SK-N-SH (cell line): Measurements from ENCODE around the gene SF3A2. TPM values are rescaled to one million over a fixed set of nuclear protein-coding genes. Genes with fewer than 3 reads are reported as not detected.
"Not testable (repeated sequence)": the region's sequence is repeated elsewhere in the genome, so short reads cannot be mapped to it uniquely, and the experiment has no call there.

Source experiments
- CTCF ChIA-PET: fragments of 300-600, 350-600 bp; formaldehyde crosslinking; extraction: SDS; loops from one replicate; lab custom pipeline; 2021; lab: Yijun Ruan, JAX
- POLR2A ChIA-PET: fragments of 350-600 bp; sonication (Branson Sonifier 250); formaldehyde crosslinking; extraction: SDS; loops from one replicate; lab custom pipeline; 2020; ENCODE audit warnings: antibody characterized with exemption, inconsistent platforms; lab: Yijun Ruan, JAX
- DNase-seq: peaks from one replicate; pipeline ENCODE4 v3.0.0; 2012
- H2AFZ ChIP-seq: fragments of 200-600 bp; sonication (generic); 2 replicates; pipeline ENCODE4 v1.8.1; 2016; ENCODE audit warnings: antibody characterized with exemption, mild to moderate bottlenecking, low read depth
- H3F3A ChIP-seq: fragments of 200-600 bp; sonication (generic); replicated peaks from 2 replicates; pipeline ENCODE3; 2016; ENCODE audit warnings: antibody characterized with exemption, mild to moderate bottlenecking; ENCODE audit not compliant: insufficient read depth
- H3K27ac ChIP-seq, 2 experiments: fragments of 200-500 bp in 1 of 2; fragments of 200-600 bp in 1 of 2; sonication (Bioruptor generic) in 1 of 2; sonication (generic), shearing (Covaris generic) in 1 of 2; 2 replicates each; pipeline versions ENCODE4 v1.5.1 to v1.6.1; 2014 to 2016; ENCODE audit warnings: low read depth in 2 of 2, inconsistent platforms in 1 of 2, low read length in 1 of 2, mild to moderate bottlenecking in 1 of 2, mixed read lengths in 1 of 2
- H3K27me3 ChIP-seq: fragments of 200-600 bp; sonication (generic), shearing (Covaris generic); 2 replicates; pipeline ENCODE4 v1.6.1; 2016; ENCODE audit warnings: mixed run types; ENCODE audit not compliant: insufficient read depth
- H3K36me3 ChIP-seq, 2 experiments: fragments of 200-500 bp in 1 of 2; fragments of 200-600 bp in 1 of 2; sonication (Bioruptor generic) in 1 of 2; sonication (generic) in 1 of 2; replicated peaks in 1 of 2; 2 replicates each; pipeline versions ENCODE3 to v1.5.1; 2014 to 2016; ENCODE audit warnings: low read length in 1 of 2, mild to moderate bottlenecking in 1 of 2; ENCODE audit not compliant: insufficient read depth in 2 of 2, control insufficient read depth in 1 of 2
- H3K4me1 ChIP-seq, 2 experiments: fragments of 200-500 bp in 1 of 2; fragments of 200-600 bp in 1 of 2; sonication (Bioruptor generic) in 1 of 2; sonication (generic), shearing (Covaris generic) in 1 of 2; 2 replicates each; pipeline versions ENCODE4 v1.5.1 to v1.6.1; 2014 to 2016; ENCODE audit warnings: low read depth in 1 of 2, low read length in 1 of 2, mixed run types in 1 of 2; ENCODE audit not compliant: insufficient read depth in 2 of 2, control insufficient read depth in 1 of 2
- H3K4me2 ChIP-seq: fragments of 200-600 bp; sonication (generic), shearing (Covaris generic); 2 replicates; pipeline ENCODE4 v1.6.1; 2017; ENCODE audit warnings: mixed run types
- H3K4me3 ChIP-seq, 2 experiments: fragments of 200-500 bp in 1 of 2; fragments of 200-600 bp in 1 of 2; sonication (Bioruptor generic) in 1 of 2; sonication (generic), shearing (Covaris generic) in 1 of 2; 2 replicates each; pipeline versions ENCODE4 v1.5.1 to v1.8.1; 2014 to 2016; ENCODE audit warnings: low read depth in 2 of 2, inconsistent platforms in 1 of 2, low read length in 1 of 2, mild to moderate bottlenecking in 1 of 2, mixed read lengths in 1 of 2, moderate library complexity in 1 of 2
- H3K79me2 ChIP-seq: fragments of 200-600 bp; sonication (generic); 2 replicates; pipeline ENCODE4 v1.8.1; 2017; ENCODE audit warnings: mild to moderate bottlenecking; ENCODE audit not compliant: insufficient read depth
- H3K9ac ChIP-seq: fragments of 200-600 bp; sonication (generic); 2 replicates; pipeline ENCODE4 v1.6.1; 2017; ENCODE audit warnings: mixed run types
- H3K9me2 ChIP-seq: fragments of 200-600 bp; sonication (generic); 2 replicates; pipeline ENCODE4 v1.6.1; 2017; ENCODE audit warnings: mixed run types
- H3K9me3 ChIP-seq: fragments of 200-600 bp; sonication (generic); 2 replicates; pipeline ENCODE4 v1.6.1; 2017; ENCODE audit warnings: mixed run types, mild to moderate bottlenecking, moderate library complexity
- H4K20me1 ChIP-seq: fragments of 200-600 bp; sonication (generic); 2 replicates; pipeline ENCODE4 v1.6.1; 2017; ENCODE audit warnings: mild to moderate bottlenecking, mixed run types; ENCODE audit not compliant: insufficient read depth
- MEF2A ChIP-seq: IDR thresholded peaks from 2 replicates; pipeline ENCODE4 v1.4.0; 2012; ENCODE audit warnings: low read depth, borderline replicate concordance
- POLR2AphosphoS5 ChIP-seq: IDR thresholded peaks from 2 replicates; pipeline ENCODE4 v1.6.1; 2012; ENCODE audit warnings: low read depth, low read length
- RCOR1 ChIP-seq: fragments of 150-350 bp; IDR thresholded peaks from 2 replicates; pipeline ENCODE4 v1.6.1; 2017; ENCODE audit warnings: antibody characterized with exemption, low read length
- TAF1 ChIP-seq: IDR thresholded peaks from 2 replicates; pipeline ENCODE4 v1.6.1; 2012; ENCODE audit warnings: low read depth, mild to moderate bottlenecking, low read length, moderate library complexity, borderline replicate concordance
- WGBS: methylation state at CpG from one replicate; pipeline ENCODE4 v1.1.6; 2017; ENCODE audit warnings: low lambda C conversion rate; 5-methylcytosine and 5-hydroxymethylcytosine counted together
- polyA plus RNA-seq, 3 experiments: library from polyadenylated mRNA; depleted of rRNA; stranded (reverse); fragments of >200 nt; gene quantifications; 2 replicates each; pipeline ENCODE4 v1.2.3, GENCODE V29; 2012
- TF ChIP-seq, protein P1 (sequence below): IDR thresholded peaks from 2 replicates; pipeline ENCODE4 v1.4.0; 2012; ENCODE audit warnings: low read depth
- TF ChIP-seq, protein P2 (sequence below): fragments of 150-350 bp; IDR thresholded peaks from 2 replicates; pipeline ENCODE4 v1.6.1; 2017; ENCODE audit warnings: antibody characterized with exemption, low read length, low read depth, borderline replicate concordance

Gene SF3A2
- polyA plus RNA-seq, 1 of the 3 experiments (the other 2 are of a cell fraction) = 55.8 TPM

DNA sequence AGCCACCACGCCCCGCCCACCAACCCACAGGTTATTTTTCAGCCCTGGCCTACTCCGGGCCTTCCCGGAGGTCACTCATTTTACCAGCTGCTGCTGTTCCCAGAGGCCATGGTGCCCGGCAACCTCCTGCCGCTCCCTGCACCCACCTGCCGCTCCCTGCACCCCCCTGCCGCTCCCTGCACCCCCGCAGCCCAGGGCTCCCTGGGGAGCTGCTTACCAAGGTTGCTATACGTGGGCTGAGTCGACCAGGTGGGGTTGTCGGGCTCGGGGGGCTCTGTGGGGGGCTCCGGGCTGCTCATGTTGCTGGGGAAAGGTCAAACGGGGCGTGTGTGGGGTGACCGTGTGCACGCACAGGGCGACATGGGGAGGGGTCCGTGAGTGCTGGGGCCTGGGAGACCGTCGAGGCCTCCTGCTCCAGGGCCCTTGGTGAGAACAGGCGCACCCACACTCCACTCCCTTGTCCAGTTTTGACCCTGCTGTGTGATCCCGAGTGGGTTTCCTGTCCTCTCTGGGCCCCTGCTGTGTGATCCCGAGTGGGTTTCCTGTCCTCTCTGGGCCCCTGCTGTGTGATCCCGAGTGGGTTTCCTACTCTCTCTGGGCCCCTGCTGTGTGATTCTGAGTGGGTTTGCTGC is 44.1 kb downstream of the SF3A2 start:
- no peak overlapping the region for H3K27ac ChIP-seq
- no peak overlapping the region for H2AFZ ChIP-seq
- H3K9ac ChIP-seq = no peak overlapping the region
- POLR2A ChIA-PET = interaction anchor here (0.8 kb wide), 1 partner anchor 127 kb away, joined by 4 read pairs; no protein-coding TSS in a partner anchor
- CTCF ChIA-PET = interaction anchor here (11.9 kb wide), 1 partner anchor 32 kb away, joined by 284 read pairs; the partner anchor contains the start of gene LINGO3
- H3K4me1 ChIP-seq = peaks cover 0 to 8% of the 10 kb centered on the region in 2 experiments; a peak in 1 of 4 replicates
- no peaks in the 10 kb centered on the region for H3K27me3 ChIP-seq
- H3K79me2 ChIP-seq = peaks cover 4% of the 10 kb centered on the region; the same call in 1 of the 2 replicates
- no peaks in the 10 kb centered on the region for H3K36me3 ChIP-seq
- no peaks in the 10 kb centered on the region for H4K20me1 ChIP-seq
- DNase-seq = no peak
- no peaks in the 10 kb centered on the region for H3K9me2 ChIP-seq
- no peak overlapping the region for H3K4me3 ChIP-seq
- H3K9me3 ChIP-seq = no peaks in the 10 kb centered on the region
- H3F3A ChIP-seq = peaks cover 3% of the 10 kb centered on the region
- H3K4me2 ChIP-seq = no peak overlapping the region
- 89% methylated on average over 24 of the region's 26 CpGs for WGBS
- TF ChIP-seq TAF1 = no peak
- TF ChIP-seq MEF2A = no peak
- no peak for TF ChIP-seq POLR2AphosphoS5
- TF ChIP-seq, protein P1, sequence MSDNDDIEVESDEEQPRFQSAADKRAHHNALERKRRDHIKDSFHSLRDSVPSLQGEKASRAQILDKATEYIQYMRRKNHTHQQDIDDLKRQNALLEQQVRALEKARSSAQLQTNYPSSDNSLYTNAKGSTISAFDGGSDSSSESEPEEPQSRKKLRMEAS = no peak

- not testable (repeated sequence) for H3K9ac ChIP-seq, H3K27me3 ChIP-seq
- CTCF ChIA-PET = interaction anchor here (1.0 to 2.7 kb wide), 2 partner anchors 8 to 35 kb away, joined by 4 to 20 read pairs; no protein-coding TSS in a partner anchor
These were observed 44.8 kb downstream of the SF3A2 start for GRCh38 chr19:2281265-2282061.

GRCh38 chr19:2282062-2282861 is 45.6 kb downstream of the SF3A2 start, which contains the start of gene PEAK3:
TSS of gene PEAK3 (minus strand) at chr19:2282175. CDS start at chr19:2280931, 1,244 bp downstream.
- CTCF ChIA-PET = interaction anchor here (1.0 to 2.7 kb wide), 5 partner anchors 9 to 39 kb away, joined by 4 to 20 read pairs (median 5); partner anchors contain the start of gene LINGO3
- peaks cover 3% of the 10 kb centered on the region for H3F3A ChIP-seq
- H2AFZ ChIP-seq = no peak within 1 kb of the TSS; the same call in 1 of the 2 replicates
- H3K27me3 ChIP-seq = no peaks in the 10 kb centered on the region
- no peak for TF ChIP-seq RCOR1
- TF ChIP-seq, protein P2, sequence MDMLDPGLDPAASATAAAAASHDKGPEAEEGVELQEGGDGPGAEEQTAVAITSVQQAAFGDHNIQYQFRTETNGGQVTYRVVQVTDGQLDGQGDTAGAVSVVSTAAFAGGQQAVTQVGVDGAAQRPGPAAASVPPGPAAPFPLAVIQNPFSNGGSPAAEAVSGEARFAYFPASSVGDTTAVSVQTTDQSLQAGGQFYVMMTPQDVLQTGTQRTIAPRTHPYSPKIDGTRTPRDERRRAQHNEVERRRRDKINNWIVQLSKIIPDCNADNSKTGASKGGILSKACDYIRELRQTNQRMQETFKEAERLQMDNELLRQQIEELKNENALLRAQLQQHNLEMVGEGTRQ = no peak
- TF ChIP-seq, all 33 proteins: peak for 0
- no peaks in the 10 kb centered on the region for H3K36me3 ChIP-seq
- no peak within 1 kb of the TSS for H3K27ac ChIP-seq
- no peak within 1 kb of the TSS for H3K9ac ChIP-seq
- no peaks in the 10 kb centered on the region for H3K9me3 ChIP-seq
- no peaks in the 10 kb centered on the region for H3K9me2 ChIP-seq
- H4K20me1 ChIP-seq = no peaks in the 10 kb centered on the region
- 22% methylated on average over 9 of the region's 41 CpGs for WGBS
- H3K4me1 ChIP-seq = peaks cover 0 to 8% of the 10 kb centered on the region in 2 experiments; a peak in 1 of 4 replicates
- peak within 1 kb of the TSS in 1 of 2 experiments; percentile 9; a peak in 1 of 4 replicates for H3K4me3 ChIP-seq
- H3K4me2 ChIP-seq = peak within 1 kb of the TSS; percentile 47; the same call in 1 of the 2 replicates
- H3K79me2 ChIP-seq = peaks cover 4% of the 10 kb centered on the region; the same call in 1 of the 2 replicates
- peak; percentile 80 for DNase-seq
- POLR2A ChIA-PET = interaction anchor here (0.6 kb wide), 1 partner anchor 9 kb away, joined by 3 read pairs; no protein-coding TSS in a partner anchor

More at GRCh38 chr19:2281265-2282061, 44.8 kb downstream of the SF3A2 start:
- H4K20me1 ChIP-seq, H3K27ac ChIP-seq, H3K36me3 ChIP-seq, H3K9me3 ChIP-seq, DNase-seq, H3K4me3 ChIP-seq, H3K79me2 ChIP-seq, H2AFZ ChIP-seq, H3F3A ChIP-seq, H3K9me2 ChIP-seq, H3K4me1 ChIP-seq: not testable (repeated sequence)
- WGBS = 38% methylated on average over 3 of the region's 16 CpGs
- peak overlapping the region; percentile 47; the same call in 1 of the 2 replicates for H3K4me2 ChIP-seq
- POLR2A ChIA-PET = interaction anchor here (0.6 kb wide), 1 partner anchor 10 kb away, joined by 3 read pairs; no protein-coding TSS in a partner anchor
